HepG2 (cell line): Measurements from ENCODE around the gene KIF1C. TPM values are rescaled to one million over a fixed set of nuclear protein-coding genes. Genes with fewer than 3 reads are reported as not detected.
A peak's percentile ranks its signal among the peaks of the same experiment; 100 is the strongest.

Experiments
- ATF4 ChIP-seq, 2 experiments: fragments of 450-650 bp in 1 of 2; sonication (generic) in 1 of 2; formaldehyde crosslinking; IDR thresholded peaks; 2 replicates each; pipeline versions ENCODE4 v1.5.0 to v1.8.0; 2020 to 2022; ENCODE audit warnings: mild to moderate bottlenecking in 1 of 2, missing genetic modification reagents in 1 of 2
- EED ChIP-seq: sonication (generic); formaldehyde crosslinking; IDR thresholded peaks from 2 replicates; pipeline ENCODE4 v1.5.0; 2020; ENCODE audit warnings: mild to moderate bottlenecking, missing genetic modification reagents
- EZH2 ChIP-seq: conservative IDR thresholded peaks from 2 replicates; pipeline ENCODE4 v1.6.1; 2012; ENCODE audit warnings: mild to moderate bottlenecking, low read depth, low read length, moderate library complexity
- GTF2F1 ChIP-seq: fragments of 150-350 bp; IDR thresholded peaks from 2 replicates; pipeline ENCODE4 v1.6.1; 2014; ENCODE audit warnings: low read length
- IKZF4 ChIP-seq: sonication (generic); formaldehyde crosslinking; IDR thresholded peaks from 2 replicates; pipeline ENCODE4 v1.5.1; 2020; ENCODE audit warnings: borderline replicate concordance, mild to moderate bottlenecking, low read depth, missing genetic modification reagents; ENCODE audit errors: not compliant biosample characterization
- MAZ ChIP-seq, 2 experiments: sonication (generic) in 1 of 2; formaldehyde crosslinking in 1 of 2; IDR thresholded peaks; 2 replicates each; pipeline versions ENCODE4 v1.5.0 to v1.6.1; 2012 to 2020; ENCODE audit warnings: low read depth in 2 of 2, mild to moderate bottlenecking in 2 of 2, borderline replicate concordance in 1 of 2, improper control_type of control experiment in 1 of 2, low read length in 1 of 2, missing genetic modification reagents in 1 of 2, moderate library complexity in 1 of 2
- POLR2A ChIP-seq, 2 experiments: IDR thresholded peaks; 2 replicates each; pipeline ENCODE4 v1.6.1; 2011; ENCODE audit warnings: low read depth in 2 of 2, low read length in 2 of 2, mild to moderate bottlenecking in 1 of 2, moderate library complexity in 1 of 2; ENCODE audit not compliant: insufficient read depth in 1 of 2
- RXRA ChIP-seq: sonication (generic); formaldehyde crosslinking; IDR thresholded peaks from 2 replicates; pipeline ENCODE4 v1.5.1; 2020; ENCODE audit warnings: missing genetic modification reagents
- SALL1 ChIP-seq: sonication (generic); formaldehyde crosslinking; IDR thresholded peaks from 2 replicates; pipeline ENCODE4 v1.8.0; 2022; ENCODE audit warnings: mild to moderate bottlenecking, missing genetic modification reagents
- SALL2 ChIP-seq: sonication (generic); formaldehyde crosslinking; IDR thresholded peaks from 2 replicates; pipeline ENCODE4 v1.8.1; 2023; ENCODE audit warnings: mild to moderate bottlenecking, missing genetic modification reagents, inconsistent platforms
- SNAPC5 ChIP-seq: sonication (generic); formaldehyde crosslinking; IDR thresholded peaks from 2 replicates; pipeline ENCODE4 v1.8.1; 2023; ENCODE audit warnings: mild to moderate bottlenecking, missing genetic modification reagents, borderline replicate concordance
- ZBTB33 ChIP-seq: sonication (generic); formaldehyde crosslinking; IDR thresholded peaks from 2 replicates; pipeline ENCODE4 v1.4.0; 2020; ENCODE audit warnings: missing genetic modification reagents
- ZFP90 ChIP-seq: sonication (generic); formaldehyde crosslinking; IDR thresholded peaks from 2 replicates; pipeline ENCODE4 v1.8.0; 2022; ENCODE audit warnings: missing genetic modification reagents, mild to moderate bottlenecking, inconsistent platforms, borderline replicate concordance
- ZFX ChIP-seq: sonication (generic); formaldehyde crosslinking; IDR thresholded peaks from 2 replicates; pipeline ENCODE4 v1.4.0; 2020; ENCODE audit warnings: mild to moderate bottlenecking, low read depth, missing genetic modification reagents, moderate library complexity
- ZFY ChIP-seq: sonication (generic); formaldehyde crosslinking; IDR thresholded peaks from 2 replicates; pipeline ENCODE4 v1.4.0; 2020; ENCODE audit warnings: missing genetic modification reagents
- ZNF205 ChIP-seq: IDR thresholded peaks from 2 replicates; pipeline ENCODE4 v1.6.1; 2018; ENCODE audit warnings: missing biosample characterization, missing genetic modification reagents
- ZNF503 ChIP-seq: sonication (generic); formaldehyde crosslinking; IDR thresholded peaks from 2 replicates; pipeline ENCODE4 v1.4.0; 2020; ENCODE audit warnings: missing genetic modification reagents
- ZNF556 ChIP-seq: sonication (generic); formaldehyde crosslinking; IDR thresholded peaks from 2 replicates; pipeline ENCODE4 v1.4.0; 2020; ENCODE audit warnings: mild to moderate bottlenecking, missing genetic modification reagents, borderline replicate concordance
- ZNF619 ChIP-seq: sonication (generic); formaldehyde crosslinking; IDR thresholded peaks from 2 replicates; pipeline ENCODE4 v1.4.0; 2020; ENCODE audit warnings: mild to moderate bottlenecking, missing genetic modification reagents
- ZNF773 ChIP-seq: sonication (generic); formaldehyde crosslinking; IDR thresholded peaks from 2 replicates; pipeline ENCODE4 v1.4.0; 2020; ENCODE audit warnings: missing genetic modification reagents, borderline replicate concordance
- ZNF841 ChIP-seq: sonication (generic); formaldehyde crosslinking; IDR thresholded peaks from 2 replicates; pipeline ENCODE4 v1.8.1; 2023; ENCODE audit warnings: missing genetic modification reagents, borderline replicate concordance
- polyA plus RNA-seq, 8 experiments: library from polyadenylated mRNA; depleted of rRNA in 3 of 8; stranded (reverse) in 7 of 8; unstranded in 1 of 8; fragments of >200 nt; fragmentation: Illumina TruSeq in 4 of 8; extraction: Trizol in 4 of 8; gene quantifications; 2 replicates each; pipeline versions ENCODE4 v1.2.1 to v1.2.3, GENCODE V29; 2011 to 2016; ENCODE audit warnings: low read depth in 4 of 8, missing spikeins in 1 of 8, mixed read lengths in 1 of 8; ENCODE audit not compliant: insufficient read depth in 1 of 8
- total RNA-seq, 5 experiments: library from RNA; depleted of rRNA; stranded (reverse); fragments of >200 nt; fragmentation: Illumina TruSeq; extraction: Trizol; gene quantifications; 2 replicates each; pipeline ENCODE4 v1.2.3, GENCODE V29; 2016; ENCODE audit warnings: low read depth in 1 of 5
- TF ChIP-seq, protein P1 (sequence below): sonication (generic); formaldehyde crosslinking; IDR thresholded peaks from 2 replicates; pipeline ENCODE4 v1.9.0; 2021; ENCODE audit warnings: missing genetic modification reagents, borderline replicate concordance

KIF1C gene
- total and polyA plus RNA-seq, 2 of the 13 experiments (the other 11 are each of a cell fraction or from before 2014, with no cell fraction given), result 70.0 to 104 TPM

- peak in 1 of 2 experiments; percentile 90; a peak in 2 of 4 replicates for TF ChIP-seq ATF4 (CRISPR knock-in tag; IDR thresholded peaks at IDR 0.05)
- TF ChIP-seq MAZ (IDR thresholded peaks at IDR 0.05; ENCODE audit: borderline replicate concordance, low read depth, low read length), result peak; percentile 14; the same call in 1 of the 2 replicates
- no peak; the same call in 1 of the 2 replicates for TF ChIP-seq MAZ (CRISPR knock-in tag; IDR thresholded peaks at IDR 0.05; ENCODE audit: low read depth)
- TF ChIP-seq SALL2 (CRISPR knock-in tag), result no peak
- TF ChIP-seq ZNF619 (CRISPR knock-in tag), result no peak
- TF ChIP-seq ZNF503 (CRISPR knock-in tag), result no peak
- TF ChIP-seq ZNF205 (CRISPR knock-in tag), result no peak
- 0 out of 2 replicates have a peak, but pooled peaks have one; percentile 41 for TF ChIP-seq SALL1 (CRISPR knock-in tag)
- no peak for TF ChIP-seq ZFP90 (CRISPR knock-in tag)
- peak in 1 of 2 experiments; percentile 26; a peak in 3 of 4 replicates for TF ChIP-seq POLR2A (IDR thresholded peaks at IDR 0.05; ENCODE audit: insufficient read depth in 1 of 2, low read depth in 2 of 2, low read length in 2 of 2)
- TF ChIP-seq IKZF4 (CRISPR knock-in tag), result no peak
- TF ChIP-seq, protein P1, sequence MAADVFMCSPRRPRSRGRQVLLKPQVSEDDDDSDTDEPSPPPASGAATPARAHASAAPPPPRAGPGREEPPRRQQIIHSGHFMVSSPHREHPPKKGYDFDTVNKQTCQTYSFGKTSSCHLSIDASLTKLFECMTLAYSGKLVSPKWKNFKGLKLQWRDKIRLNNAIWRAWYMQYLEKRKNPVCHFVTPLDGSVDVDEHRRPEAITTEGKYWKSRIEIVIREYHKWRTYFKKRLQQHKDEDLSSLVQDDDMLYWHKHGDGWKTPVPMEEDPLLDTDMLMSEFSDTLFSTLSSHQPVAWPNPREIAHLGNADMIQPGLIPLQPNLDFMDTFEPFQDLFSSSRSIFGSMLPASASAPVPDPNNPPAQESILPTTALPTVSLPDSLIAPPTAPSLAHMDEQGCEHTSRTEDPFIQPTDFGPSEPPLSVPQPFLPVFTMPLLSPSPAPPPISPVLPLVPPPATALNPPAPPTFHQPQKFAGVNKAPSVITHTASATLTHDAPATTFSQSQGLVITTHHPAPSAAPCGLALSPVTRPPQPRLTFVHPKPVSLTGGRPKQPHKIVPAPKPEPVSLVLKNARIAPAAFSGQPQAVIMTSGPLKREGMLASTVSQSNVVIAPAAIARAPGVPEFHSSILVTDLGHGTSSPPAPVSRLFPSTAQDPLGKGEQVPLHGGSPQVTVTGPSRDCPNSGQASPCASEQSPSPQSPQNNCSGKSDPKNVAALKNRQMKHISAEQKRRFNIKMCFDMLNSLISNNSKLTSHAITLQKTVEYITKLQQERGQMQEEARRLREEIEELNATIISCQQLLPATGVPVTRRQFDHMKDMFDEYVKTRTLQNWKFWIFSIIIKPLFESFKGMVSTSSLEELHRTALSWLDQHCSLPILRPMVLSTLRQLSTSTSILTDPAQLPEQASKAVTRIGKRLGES (CRISPR knock-in tag), result no peak
- no peak for TF ChIP-seq ZNF773 (CRISPR knock-in tag)
- TF ChIP-seq ZFY, result peak; percentile 31; the same call in 1 of the 2 replicates
- TF ChIP-seq ZNF841, result no peak
- TF ChIP-seq GTF2F1, result no peak
- TF ChIP-seq EZH2, result no peak
- peak; percentile 40; the same call in 1 of the 2 replicates for TF ChIP-seq ZFX (CRISPR knock-in tag)
- TF ChIP-seq EED (CRISPR knock-in tag), result no peak
- no peak for TF ChIP-seq SNAPC5
- no peak for TF ChIP-seq ZBTB33
- TF ChIP-seq ZNF556 (CRISPR knock-in tag), result 0 out of 2 replicates have a peak, but pooled peaks have one; percentile 11
- no peak for TF ChIP-seq RXRA (CRISPR knock-in tag)
Measured at GRCh38 chr17:4969047-4969550, 28.7 kb upstream of the KIF1C start (continued).
